ENCODE measurements around the gene ETS2.

Gene ETS2

GRCh38 chr21:38772646-38773045 is 33.1 kb upstream of the ETS2 start:
- no peak for DNase-seq (ENCODE audit: extremely low spot score)
- CTCF ChIA-PET = no interaction called here
- POLR2A ChIA-PET = no interaction called here
- TF ChIP-seq CTBP1 (IDR thresholded peaks at IDR 0.05; ENCODE audit: borderline replicate concordance) = no peak
- TF ChIP-seq FOXA1 (IDR thresholded peaks at IDR 0.05) = no peak
- no peak for TF ChIP-seq SUZ12 (IDR thresholded peaks at IDR 0.05)
- TF ChIP-seq L3MBTL2 (conservative IDR thresholded peaks at IDR 0.05) = no peak
- TF ChIP-seq LEF1 (IDR thresholded peaks at IDR 0.05; ENCODE audit: borderline replicate concordance) = no peak
- TF ChIP-seq PKNOX1 (IDR thresholded peaks at IDR 0.05) = no peak
- no peak for TF ChIP-seq ZNF384 (IDR thresholded peaks at IDR 0.05)
- no peak for TF ChIP-seq TARDBP (IDR thresholded peaks at IDR 0.05)

- CTCF ChIA-PET = no interaction called here
Measured at GRCh38 chr21:38773099-38774061, 32.3 kb upstream of the ETS2 start.

GRCh38 chr21:38774152-38774551 is 31.6 kb upstream of the ETS2 start:
- ChIA-PET CTCF (no interaction called here), POLR2A (no interaction called here)
- no peak for DNase-seq (ENCODE audit: extremely low spot score)
- no peak for TF ChIP-seq SP1 (IDR thresholded peaks at IDR 0.05)
- TF ChIP-seq FOXA1 (IDR thresholded peaks at IDR 0.05) = no peak
- TF ChIP-seq ZNF384 (IDR thresholded peaks at IDR 0.05) = no peak
- no peak for TF ChIP-seq HDGF (IDR thresholded peaks at IDR 0.05; ENCODE audit: borderline replicate concordance)
- no peak for TF ChIP-seq PKNOX1 (IDR thresholded peaks at IDR 0.05)
- TF ChIP-seq CTBP1 (IDR thresholded peaks at IDR 0.05; ENCODE audit: borderline replicate concordance) = no peak
- no peak for TF ChIP-seq NFRKB (IDR thresholded peaks at IDR 0.05)
- no peak for TF ChIP-seq SUZ12 (IDR thresholded peaks at IDR 0.05)
- TF ChIP-seq FOXM1 (IDR thresholded peaks at IDR 0.05; ENCODE audit: borderline replicate concordance) = no peak
- no peak for TF ChIP-seq TARDBP (IDR thresholded peaks at IDR 0.05)
- no peak for TF ChIP-seq BHLHE40 (IDR thresholded peaks at IDR 0.05; ENCODE audit: borderline replicate concordance)
- TF ChIP-seq LEF1 (IDR thresholded peaks at IDR 0.05; ENCODE audit: borderline replicate concordance) = no peak
- TF ChIP-seq FOXK2 (IDR thresholded peaks at IDR 0.05) = no peak
- no peak for TF ChIP-seq ARNT (IDR thresholded peaks at IDR 0.05)
- no peak for TF ChIP-seq ELF4 (IDR thresholded peaks at IDR 0.05)
- no peak for TF ChIP-seq L3MBTL2 (conservative IDR thresholded peaks at IDR 0.05)

More at GRCh38 chr21:38773099-38774061, 32.3 kb upstream of the ETS2 start:
- TF ChIP-seq BHLHE40 (IDR thresholded peaks at IDR 0.05; ENCODE audit: borderline replicate concordance) (no peak), ARNT (IDR thresholded peaks at IDR 0.05) (no peak), SUZ12 (IDR thresholded peaks at IDR 0.05) (no peak), FOXK2 (IDR thresholded peaks at IDR 0.05) (no peak), FOXA1 (IDR thresholded peaks at IDR 0.05) (no peak), CTBP1 (IDR thresholded peaks at IDR 0.05; ENCODE audit: borderline replicate concordance) (no peak), NFRKB (IDR thresholded peaks at IDR 0.05) (no peak), SP1 (IDR thresholded peaks at IDR 0.05) (no peak)
- DNase-seq (ENCODE audit: extremely low spot score) = no peak
- POLR2A ChIA-PET = no interaction called here

- CTCF ChIA-PET = no interaction called here
Measured at GRCh38 chr21:38774586-38775285, 31.0 kb upstream of the ETS2 start.

GRCh38 chr21:38775733-38776132 is 30.0 kb upstream of the ETS2 start:
- ChIA-PET CTCF (no interaction called here), POLR2A (no interaction called here)

More at GRCh38 chr21:38774586-38775285, 31.0 kb upstream of the ETS2 start:
- no peak for DNase-seq (ENCODE audit: extremely low spot score)
- POLR2A ChIA-PET = no interaction called here
- TF ChIP-seq HDGF (IDR thresholded peaks at IDR 0.05; ENCODE audit: borderline replicate concordance) = no peak

More at GRCh38 chr21:38775733-38776132, 30.0 kb upstream of the ETS2 start:
- no peak for TF ChIP-seq FOXA1 (IDR thresholded peaks at IDR 0.05)
- no peak for TF ChIP-seq SP1 (IDR thresholded peaks at IDR 0.05)
- no peak for TF ChIP-seq CTBP1 (IDR thresholded peaks at IDR 0.05; ENCODE audit: borderline replicate concordance)
- no peak for TF ChIP-seq ELF4 (IDR thresholded peaks at IDR 0.05)
- TF ChIP-seq HDGF (IDR thresholded peaks at IDR 0.05; ENCODE audit: borderline replicate concordance) = no peak
- no peak for TF ChIP-seq SUZ12 (IDR thresholded peaks at IDR 0.05)
- no peak for TF ChIP-seq NFRKB (IDR thresholded peaks at IDR 0.05)
- no peak for TF ChIP-seq ARNT (IDR thresholded peaks at IDR 0.05)
- no peak for TF ChIP-seq LEF1 (IDR thresholded peaks at IDR 0.05; ENCODE audit: borderline replicate concordance)
- no peak for TF ChIP-seq BHLHE40 (IDR thresholded peaks at IDR 0.05; ENCODE audit: borderline replicate concordance)
- TF ChIP-seq PKNOX1 (IDR thresholded peaks at IDR 0.05) = no peak
- TF ChIP-seq FOXK2 (IDR thresholded peaks at IDR 0.05) = no peak
- TF ChIP-seq ZNF384 (IDR thresholded peaks at IDR 0.05) = no peak
- no peak for TF ChIP-seq TARDBP (IDR thresholded peaks at IDR 0.05)
- TF ChIP-seq L3MBTL2 (conservative IDR thresholded peaks at IDR 0.05) = no peak
- DNase-seq (ENCODE audit: extremely low spot score) = no peak

Measured in HEK293T (cell line).